GM18505 (cell line): ENCODE measurements around the gene ISOC1.

Experiments used
- ATAC-seq: cut with Tn5 transposase; IDR thresholded peaks from one replicate; pipeline ENCODE4 v1.9.1; 2021; ENCODE audit not compliant: unreplicated experiment
- POLR2A ChIP-seq: IDR thresholded peaks from 4 replicates; pipeline ENCODE4 v1.6.1; 2011; ENCODE audit warnings: borderline replicate concordance; ENCODE audit not compliant: insufficient read depth, insufficient read length; ENCODE audit errors: extremely low read depth

Gene ISOC1

DNA sequence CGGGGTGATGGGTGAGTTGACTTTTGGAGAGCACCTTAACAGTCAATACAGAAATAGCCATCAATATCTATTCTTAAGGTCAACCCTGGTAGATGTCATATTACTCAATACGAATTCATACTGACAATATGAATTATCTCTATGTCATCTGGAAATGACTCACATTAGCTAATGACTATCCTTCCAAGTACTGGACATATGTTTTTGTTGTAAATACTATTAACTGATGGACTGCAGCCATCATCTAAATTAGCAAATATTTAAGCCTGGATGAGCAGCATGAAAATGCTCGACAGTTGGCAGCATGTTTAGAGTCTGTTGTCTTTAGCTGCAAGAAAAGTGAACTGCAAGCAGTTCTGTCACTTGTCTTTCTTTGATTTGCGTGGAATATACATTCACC, 19.6 kb upstream of the ISOC1 start:
- TF ChIP-seq POLR2A: no peak
- ATAC-seq: no peak

DNA sequence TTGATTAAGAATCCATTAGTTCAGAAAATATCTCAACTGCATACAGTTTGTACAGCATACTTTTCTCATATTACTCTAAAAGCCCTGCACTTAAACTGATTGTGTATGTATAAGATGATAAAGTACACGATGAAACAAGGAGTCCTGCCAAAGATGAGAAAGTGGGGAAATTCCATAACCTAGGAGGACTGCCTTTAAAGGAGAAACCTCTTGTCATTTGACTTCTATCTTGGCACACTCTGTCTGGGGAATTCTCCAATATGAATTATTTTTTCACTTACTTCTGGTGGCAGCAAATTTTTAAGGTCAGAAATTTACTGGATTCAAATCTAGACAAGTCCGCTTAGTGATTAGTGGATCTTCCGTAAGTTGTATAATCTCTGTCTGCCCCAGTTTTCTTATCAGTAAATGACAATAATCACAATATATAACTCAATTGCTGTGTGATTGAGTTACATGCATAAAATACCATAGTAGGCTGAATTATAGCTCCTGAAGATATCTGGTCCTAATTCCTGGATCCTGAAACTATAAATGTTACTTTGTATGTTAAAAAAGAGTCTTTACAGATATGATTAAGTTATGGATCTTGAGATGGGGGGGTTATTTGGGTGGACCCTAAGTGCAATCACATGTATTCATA, 17.0 kb upstream of the ISOC1 start:
- no peak for TF ChIP-seq POLR2A
- ATAC-seq: no peak

DNA sequence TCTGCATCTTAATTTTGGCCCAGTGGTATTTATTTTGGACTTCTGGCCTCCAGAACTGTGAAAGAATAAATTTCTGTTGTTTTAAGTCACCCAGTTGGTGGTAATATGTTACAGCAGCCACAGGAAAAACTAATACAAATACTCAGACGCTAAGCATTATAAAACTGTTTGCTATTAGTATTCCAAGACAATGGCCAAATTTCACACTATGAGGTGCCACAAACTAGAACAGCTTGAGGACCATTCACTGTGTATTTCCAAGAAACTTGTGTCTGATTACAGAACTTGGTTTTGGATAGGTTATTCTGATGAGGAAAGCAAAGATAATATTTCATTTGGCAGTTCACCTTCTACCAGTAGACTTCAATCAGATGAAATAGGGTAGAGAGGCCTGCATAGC, 16.3 kb upstream of the ISOC1 start:
- TF ChIP-seq POLR2A: no peak
- ATAC-seq: no peak

DNA sequence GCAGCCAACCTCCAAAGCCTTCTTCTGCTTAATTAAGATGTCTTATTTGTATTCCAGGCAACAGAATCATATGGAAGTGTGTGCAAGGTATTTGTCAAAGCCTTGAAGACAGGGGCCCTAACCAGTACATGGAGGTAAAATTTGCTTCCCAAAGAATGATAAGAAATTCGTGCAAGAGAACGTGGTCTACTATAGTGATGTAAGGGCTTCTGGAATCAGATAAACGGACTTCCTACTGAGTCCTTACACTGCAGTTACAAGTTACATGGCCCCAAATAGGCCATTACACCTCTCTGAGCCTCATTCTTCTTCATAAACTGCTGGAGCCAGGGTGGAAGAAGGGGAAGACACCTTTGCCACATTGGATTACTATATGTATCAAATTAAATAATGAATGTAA, 15.9 kb upstream of the ISOC1 start:
- no peak for TF ChIP-seq POLR2A
- ATAC-seq: no peak

DNA sequence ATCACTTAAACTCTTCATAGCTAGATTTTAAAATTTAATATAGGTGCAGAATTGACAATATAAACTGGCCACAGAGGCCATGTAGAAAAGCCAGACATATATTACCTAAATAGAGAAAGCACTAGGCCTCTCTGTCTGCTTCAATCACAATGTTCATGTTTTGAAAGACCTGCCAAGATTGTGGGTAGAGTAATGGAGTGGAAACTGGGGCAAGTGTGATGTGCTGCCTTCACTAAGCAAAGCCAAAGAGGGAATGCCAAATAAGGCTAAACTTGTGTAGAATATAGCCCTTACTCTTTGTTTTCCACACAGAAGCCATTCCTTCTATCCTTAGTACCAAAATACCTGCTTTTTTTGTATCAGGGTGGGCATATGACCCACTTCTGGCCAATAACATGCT, 15.1 kb upstream of the ISOC1 start:
- TF ChIP-seq POLR2A: no peak

DNA sequence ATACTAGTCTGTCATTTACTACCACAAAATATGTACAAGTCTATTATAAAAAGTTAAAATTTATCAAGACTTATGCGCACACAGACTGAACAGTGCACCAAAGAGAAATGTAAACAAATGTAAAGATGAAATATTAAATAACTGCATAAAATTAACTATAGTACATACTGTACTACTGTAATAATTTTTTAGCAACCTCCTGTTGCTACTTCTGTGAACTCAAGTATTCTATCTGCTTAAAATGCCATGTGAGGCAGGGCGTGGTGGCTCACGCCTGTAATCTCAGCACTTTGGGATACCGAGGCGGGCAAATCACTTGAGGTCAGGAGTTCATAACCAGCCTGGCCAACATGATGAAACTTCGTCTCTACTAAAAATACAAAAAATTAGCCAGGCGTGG, 13.8 kb upstream of the ISOC1 start:
- no peak for TF ChIP-seq POLR2A
- no peak for ATAC-seq

More for the DNA sequence above, 15.1 kb upstream of the ISOC1 start:
- ATAC-seq: no peak

DNA sequence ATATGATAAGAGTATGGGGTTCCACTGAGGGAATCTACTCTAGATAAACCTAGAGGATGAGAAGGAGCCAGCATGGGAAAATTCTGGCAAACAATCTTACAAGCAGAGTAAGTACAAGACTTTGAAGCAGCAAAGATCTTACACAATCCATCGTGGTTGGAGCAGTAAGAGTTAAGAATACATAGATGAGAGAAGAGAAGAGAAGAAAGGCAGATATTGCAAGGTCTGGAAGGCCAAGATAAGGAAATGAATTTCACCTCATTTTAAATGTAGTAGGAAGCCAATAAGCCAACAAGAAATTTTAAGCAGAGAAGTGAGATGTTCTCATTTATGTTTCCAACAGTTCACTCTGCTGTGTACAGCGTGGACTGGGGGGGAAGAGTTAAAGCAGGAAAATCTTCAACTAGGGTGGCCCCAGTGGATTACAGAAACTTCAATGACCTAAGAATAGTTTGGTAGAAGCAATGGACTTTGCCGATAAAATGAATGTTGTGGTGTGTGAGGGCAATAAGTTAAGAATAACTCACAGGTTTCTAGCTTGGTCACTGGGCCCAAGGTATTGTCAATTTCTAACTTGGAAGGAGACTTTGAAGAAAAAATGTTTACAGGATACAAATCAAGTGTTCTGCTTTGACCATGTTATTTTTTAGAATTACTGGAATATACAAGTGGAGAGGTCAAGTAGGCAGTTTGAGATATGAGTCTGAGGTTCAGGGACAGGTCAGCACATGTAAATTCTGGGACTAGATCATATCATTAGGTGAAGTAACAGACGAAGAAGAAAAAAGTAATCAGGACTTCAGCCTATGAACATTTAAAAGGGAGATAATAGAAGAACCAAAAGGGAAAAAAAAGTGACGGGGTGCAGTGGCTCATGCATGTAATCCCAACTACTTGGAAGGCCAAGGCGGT, 12.1 kb upstream of the ISOC1 start:
- no peak for TF ChIP-seq POLR2A
- no peak for ATAC-seq

DNA sequence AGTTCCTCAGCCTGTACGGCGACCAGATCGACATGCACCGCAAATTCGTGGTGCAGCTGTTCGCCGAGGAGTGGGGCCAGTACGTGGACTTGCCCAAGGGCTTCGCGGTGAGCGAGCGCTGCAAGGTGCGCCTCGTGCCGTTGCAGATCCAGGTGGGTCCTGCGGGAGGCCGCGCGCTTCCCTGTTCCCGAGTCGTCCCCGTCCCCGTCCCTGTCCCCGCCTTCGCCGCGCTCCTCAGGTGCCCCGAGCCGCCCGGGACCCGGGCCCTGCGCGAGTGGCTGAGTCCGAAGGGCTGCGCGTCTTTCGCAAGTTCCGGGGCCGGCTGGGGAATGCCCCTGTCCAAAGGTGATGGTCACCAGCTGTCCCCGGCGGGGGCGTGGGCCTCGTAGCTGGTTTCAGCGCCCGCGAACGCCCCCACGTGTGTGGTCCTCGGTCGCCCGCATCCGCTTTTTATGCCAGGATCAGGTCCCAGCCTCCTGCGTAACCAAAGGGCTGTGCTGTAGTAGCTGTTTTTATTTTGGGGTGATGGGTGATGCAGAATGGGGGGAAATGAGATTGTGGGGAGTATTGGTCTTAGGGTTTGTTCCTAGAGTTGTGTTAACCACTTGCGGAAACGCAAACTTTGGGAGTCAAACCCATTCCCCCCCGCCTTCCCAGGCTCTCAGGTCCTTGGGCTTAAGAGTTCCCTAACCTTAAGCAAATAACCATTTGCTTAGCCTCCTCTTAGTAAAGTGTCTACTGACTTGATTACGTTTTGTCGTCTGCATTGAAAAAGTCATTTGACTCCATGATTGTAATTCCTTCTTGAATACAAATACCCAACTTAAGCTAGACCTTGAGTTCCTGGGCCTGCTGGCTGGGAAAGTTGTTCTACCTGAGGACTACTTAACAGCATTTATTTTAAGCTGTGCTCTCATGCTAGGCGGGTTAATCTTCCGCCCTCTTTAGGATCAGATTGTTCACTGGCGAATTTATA, 663 bp downstream of the ISOC1 start:
- no peak for TF ChIP-seq POLR2A
- peak; percentile 32 for ATAC-seq

DNA sequence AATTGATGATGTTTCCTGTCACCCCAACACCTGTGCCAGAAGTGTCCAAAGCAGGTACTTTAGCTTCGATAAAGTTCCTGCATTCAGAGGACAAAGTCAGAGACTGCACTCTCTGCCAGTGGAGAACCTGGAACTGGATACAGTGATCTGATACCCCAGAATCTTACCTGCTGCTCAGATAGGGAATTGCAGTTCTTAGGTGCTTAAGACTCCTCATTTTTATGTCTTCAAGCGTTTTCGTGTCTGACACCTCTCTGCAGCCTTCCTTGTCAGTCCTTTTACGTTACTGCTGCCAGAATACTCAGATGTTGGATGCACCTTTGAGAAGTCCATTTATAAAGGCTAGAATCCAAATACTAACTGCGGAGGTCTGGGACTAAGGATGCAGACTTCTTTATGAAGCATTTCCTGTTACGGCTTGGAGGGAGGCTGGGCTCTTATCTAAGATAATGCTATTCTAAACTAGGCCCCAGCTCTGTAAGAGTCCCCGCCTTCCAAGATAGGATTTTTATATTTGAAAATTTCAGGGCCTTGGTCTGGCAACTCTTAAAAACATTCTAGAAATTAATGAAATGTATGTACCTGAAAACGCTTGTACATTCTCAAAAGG, 1.9 kb downstream of the ISOC1 start:
- ATAC-seq: no peak
- no peak for TF ChIP-seq POLR2A

DNA sequence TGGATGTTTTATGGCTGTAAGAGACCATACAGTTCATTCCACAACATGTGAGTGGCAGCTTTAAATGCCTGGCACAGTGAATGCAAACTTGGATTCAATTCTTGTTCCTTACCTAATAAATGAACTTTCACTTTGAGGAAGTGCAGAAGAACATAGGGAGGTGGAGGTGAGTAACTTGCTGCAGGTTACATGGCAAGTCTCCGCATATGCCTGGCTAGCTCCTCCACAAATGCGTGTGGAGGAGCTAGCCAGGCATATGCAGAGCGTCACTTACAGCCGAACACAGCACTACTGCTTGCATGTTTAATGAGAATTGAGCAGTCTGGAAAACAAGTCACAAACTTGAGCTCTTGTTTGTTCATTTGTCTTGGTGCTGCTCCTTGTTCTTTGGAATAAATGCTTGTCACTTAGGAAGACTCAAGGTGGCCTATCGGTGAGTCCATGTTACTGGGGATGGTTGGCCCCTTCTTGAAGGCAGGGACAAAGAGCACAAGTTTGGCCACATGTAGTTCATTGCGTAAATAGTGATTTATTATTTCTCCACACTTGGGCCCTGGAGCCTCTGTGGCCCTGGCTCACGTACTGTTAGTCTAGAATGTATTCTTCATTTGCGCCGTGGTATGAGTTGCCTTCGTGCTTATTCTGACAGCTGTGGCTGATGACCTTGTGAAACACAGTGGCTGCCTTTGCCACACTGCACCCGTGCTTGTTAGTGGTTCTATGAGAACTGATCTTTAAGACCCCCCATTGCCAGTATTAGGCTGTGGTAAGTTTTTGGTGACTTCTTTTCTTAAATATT, 3.1 kb downstream of the ISOC1 start:
- ATAC-seq: no peak
- TF ChIP-seq POLR2A: no peak

DNA sequence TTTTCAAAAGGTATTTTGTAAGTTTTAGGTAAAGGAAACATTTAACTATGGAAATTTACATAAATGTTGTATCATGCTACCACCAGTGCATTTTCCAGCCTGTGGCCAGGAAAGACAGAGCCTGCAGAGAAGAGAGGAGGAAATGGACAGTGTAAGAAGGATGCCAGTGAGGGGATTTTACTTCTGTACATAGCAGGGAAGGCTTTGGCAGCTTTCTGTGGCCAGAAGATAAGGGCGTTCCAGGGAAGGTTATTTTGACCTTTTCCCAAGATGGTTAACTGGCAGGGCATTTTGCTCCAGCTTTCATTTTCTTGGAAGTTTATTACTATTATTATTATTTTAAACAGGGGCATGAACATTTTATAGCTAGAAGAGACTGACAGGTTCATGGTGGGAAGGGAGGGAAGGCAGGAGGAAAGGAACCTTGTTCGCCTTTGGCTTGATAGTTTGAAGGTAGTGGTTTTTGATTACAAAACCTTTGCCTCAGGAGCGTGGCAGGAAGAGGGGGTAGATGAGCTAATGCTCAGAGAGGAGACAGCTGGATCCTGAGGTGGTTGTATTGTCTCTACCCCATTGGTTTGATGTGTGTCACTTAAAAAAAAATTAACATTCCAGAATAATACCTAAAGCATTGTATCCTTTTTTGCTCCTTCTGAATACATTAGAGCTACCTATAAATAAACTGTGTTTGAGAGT, 4.1 kb downstream of the ISOC1 start:
- no peak for ATAC-seq
- no peak for TF ChIP-seq POLR2A

DNA sequence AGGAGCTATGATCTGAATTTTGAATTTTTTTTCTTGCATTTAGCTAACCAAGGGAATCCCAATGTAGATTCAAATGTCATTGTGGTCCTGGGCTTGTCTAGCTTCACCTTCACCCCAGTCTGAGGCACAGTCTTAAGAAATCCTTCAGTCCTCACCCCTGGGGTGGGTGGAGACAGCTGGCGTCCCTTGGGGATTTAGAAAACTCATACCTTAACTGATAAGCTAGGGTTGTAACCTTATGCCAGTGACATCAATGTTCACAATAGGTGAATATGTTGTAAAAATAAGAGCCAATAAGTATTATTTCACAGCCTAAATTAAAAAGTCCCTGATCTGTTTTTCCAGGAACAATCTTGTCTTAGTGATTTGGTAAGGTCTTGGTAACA, 4.6 kb downstream of the ISOC1 start:
- no peak for ATAC-seq
- no peak for TF ChIP-seq POLR2A

DNA sequence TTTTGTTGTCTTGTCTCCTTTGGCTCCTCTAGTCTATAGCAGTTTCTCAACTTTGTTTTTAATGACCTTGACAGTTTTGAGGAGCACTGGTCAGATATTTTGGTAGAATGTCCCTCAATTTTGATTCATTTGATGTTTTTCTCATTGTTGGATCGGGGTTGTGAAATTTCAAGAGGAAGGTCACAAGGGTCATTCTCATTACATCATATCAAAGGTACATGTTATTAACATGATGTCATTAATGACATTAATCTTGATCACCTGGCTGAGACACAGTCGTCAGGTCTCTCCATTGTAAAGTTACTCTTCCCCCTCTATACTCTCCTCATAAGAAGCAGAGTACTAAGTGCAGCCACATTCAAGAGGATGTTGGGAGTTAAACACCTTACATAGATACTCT, 7.2 kb downstream of the ISOC1 start:
- ATAC-seq: no peak
- no peak for TF ChIP-seq POLR2A
